ENCODE data around the gene LRP1. TPM values are rescaled to one million over a fixed set of nuclear protein-coding genes. Genes with fewer than 3 reads are reported as not detected.

Gene LRP1
- total RNA-seq, 2 donors from 2014 or later: 53.5 to 198 TPM

DNA sequence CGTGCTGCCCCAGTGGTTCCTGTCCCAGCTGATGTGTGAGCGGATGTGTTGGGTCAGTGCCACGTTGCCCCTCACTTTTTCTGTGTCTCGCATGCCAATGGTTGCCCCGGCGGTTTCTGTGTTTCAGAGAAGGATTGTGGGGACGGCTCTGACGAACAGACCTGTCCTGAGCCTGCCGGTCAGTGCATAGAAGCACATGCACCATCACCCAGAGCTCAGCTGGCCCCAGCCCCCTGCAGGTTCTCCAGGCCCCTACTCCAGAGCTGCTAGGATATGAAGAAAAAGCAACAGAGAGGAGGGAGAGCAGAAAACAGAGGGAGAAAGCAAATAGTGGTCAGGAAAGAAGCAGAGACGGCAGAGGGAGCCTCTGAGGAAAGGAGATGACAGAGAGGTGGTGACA is 39.8 kb downstream of the LRP1 start:
- intact Hi-C loops (cut with DNase I): no loop called here
- H3K9me3 ChIP-seq: no peaks in the 10 kb centered on the region
- WGBS: 85% methylated on average over 10 of the region's 10 CpGs
- H3K27me3 ChIP-seq (replicated peaks; ENCODE audit: insufficient read depth): no peaks in the 10 kb centered on the region
- TF ChIP-seq POLR2A (IDR thresholded peaks at IDR 0.05): no peak
- TF ChIP-seq POLR2AphosphoS5 (IDR thresholded peaks at IDR 0.05): no peak
- TF ChIP-seq, protein P1, sequence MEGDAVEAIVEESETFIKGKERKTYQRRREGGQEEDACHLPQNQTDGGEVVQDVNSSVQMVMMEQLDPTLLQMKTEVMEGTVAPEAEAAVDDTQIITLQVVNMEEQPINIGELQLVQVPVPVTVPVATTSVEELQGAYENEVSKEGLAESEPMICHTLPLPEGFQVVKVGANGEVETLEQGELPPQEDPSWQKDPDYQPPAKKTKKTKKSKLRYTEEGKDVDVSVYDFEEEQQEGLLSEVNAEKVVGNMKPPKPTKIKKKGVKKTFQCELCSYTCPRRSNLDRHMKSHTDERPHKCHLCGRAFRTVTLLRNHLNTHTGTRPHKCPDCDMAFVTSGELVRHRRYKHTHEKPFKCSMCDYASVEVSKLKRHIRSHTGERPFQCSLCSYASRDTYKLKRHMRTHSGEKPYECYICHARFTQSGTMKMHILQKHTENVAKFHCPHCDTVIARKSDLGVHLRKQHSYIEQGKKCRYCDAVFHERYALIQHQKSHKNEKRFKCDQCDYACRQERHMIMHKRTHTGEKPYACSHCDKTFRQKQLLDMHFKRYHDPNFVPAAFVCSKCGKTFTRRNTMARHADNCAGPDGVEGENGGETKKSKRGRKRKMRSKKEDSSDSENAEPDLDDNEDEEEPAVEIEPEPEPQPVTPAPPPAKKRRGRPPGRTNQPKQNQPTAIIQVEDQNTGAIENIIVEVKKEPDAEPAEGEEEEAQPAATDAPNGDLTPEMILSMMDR (IDR thresholded peaks at IDR 0.05): no peak
- no peak overlapping the region for H3K4me3 ChIP-seq
- H3K4me1 ChIP-seq (replicated peaks): no peaks in the 10 kb centered on the region
- no peak for DNase-seq (ENCODE audit: low spot score)
- H3K36me3 ChIP-seq: peaks cover 0 to 26% of the 10 kb centered on the region in 2 donors
- no peak overlapping the region for H3K27ac ChIP-seq

DNA sequence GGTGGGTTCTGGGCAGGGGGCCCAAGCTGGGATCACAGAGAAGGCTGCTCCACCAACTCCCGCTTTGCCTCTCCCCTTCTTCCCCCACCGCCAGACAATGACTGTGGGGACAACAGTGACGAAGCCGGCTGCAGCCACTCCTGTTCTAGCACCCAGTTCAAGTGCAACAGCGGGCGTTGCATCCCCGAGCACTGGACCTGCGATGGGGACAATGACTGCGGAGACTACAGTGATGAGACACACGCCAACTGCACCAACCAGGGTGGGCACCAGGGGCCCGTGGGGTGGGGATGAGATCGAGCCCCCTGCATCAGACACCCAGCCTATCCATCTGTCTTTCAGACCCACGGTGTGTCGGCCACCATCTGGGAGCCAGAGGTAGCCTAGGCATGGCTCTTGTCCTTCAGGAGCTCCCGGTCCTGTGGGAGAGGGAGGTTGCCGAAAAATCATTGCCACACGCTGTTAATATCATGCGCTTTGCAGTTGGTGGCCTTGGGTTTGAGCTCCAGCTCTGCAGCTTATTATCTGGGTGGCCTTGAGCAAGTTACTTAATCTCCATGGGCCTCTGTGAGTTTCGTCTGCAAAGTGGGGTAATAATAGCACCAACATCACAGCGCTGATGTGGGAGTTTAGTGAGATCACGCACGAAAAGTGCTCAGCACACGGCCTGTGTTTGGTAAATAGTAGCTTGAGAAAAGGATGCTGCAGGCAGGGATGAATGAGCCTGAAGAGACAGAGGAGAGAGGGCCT is 40.9 kb downstream of the LRP1 start:
- no peak overlapping the region for H3K4me3 ChIP-seq
- H3K9me3 ChIP-seq: no peaks in the 10 kb centered on the region
- peaks cover 0 to 26% of the 10 kb centered on the region in 2 donors for H3K36me3 ChIP-seq
- no peak for DNase-seq (ENCODE audit: low spot score)
- no peaks in the 10 kb centered on the region for H3K27me3 ChIP-seq (replicated peaks; ENCODE audit: insufficient read depth)
- TF ChIP-seq, protein P1 (IDR thresholded peaks at IDR 0.05): no peak
- H3K27ac ChIP-seq: no peak overlapping the region
- H3K4me1 ChIP-seq (replicated peaks): no peaks in the 10 kb centered on the region
- intact Hi-C loops (cut with DNase I): no loop called here
- WGBS: 87% methylated on average over 23 of the region's 23 CpGs

DNA sequence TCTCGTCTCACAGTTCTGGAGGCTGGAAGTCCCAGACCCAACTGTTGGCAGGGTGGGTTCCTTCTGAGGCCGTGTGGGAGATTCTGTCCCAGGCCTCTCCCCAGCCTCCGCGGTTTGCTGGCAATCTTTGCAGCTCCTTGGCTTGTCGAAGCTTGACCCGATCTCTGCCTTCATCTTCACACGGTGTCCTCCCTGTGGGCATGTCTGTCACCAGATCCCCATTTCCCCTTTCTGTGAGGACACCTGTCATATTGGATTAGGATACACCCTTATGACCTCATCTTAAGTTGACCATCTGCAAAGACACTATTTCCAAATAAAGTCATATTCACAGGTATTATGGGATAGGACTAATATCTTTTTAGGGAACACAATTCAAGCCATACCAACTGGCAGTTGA is 41.7 kb downstream of the LRP1 start:
- Histone ChIP-seq H3K4me1 (replicated peaks) (no peaks in the 10 kb centered on the region), H3K4me3 (no peak overlapping the region), H3K27me3 (replicated peaks; ENCODE audit: insufficient read depth) (no peaks in the 10 kb centered on the region), H3K9me3 (no peaks in the 10 kb centered on the region), H3K36me3 (peaks cover 0 to 26% of the 10 kb centered on the region in 2 donors), H3K27ac (no peak overlapping the region)
- no peak for TF ChIP-seq POLR2AphosphoS5 (IDR thresholded peaks at IDR 0.05)
- TF ChIP-seq POLR2A (IDR thresholded peaks at IDR 0.05): no peak
- TF ChIP-seq, protein P1 (IDR thresholded peaks at IDR 0.05): no peak
- intact Hi-C loops (cut with DNase I): no loop called here
- WGBS: 24% methylated on average over 7 of the region's 7 CpGs
- DNase-seq (ENCODE audit: low spot score): no peak

DNA sequence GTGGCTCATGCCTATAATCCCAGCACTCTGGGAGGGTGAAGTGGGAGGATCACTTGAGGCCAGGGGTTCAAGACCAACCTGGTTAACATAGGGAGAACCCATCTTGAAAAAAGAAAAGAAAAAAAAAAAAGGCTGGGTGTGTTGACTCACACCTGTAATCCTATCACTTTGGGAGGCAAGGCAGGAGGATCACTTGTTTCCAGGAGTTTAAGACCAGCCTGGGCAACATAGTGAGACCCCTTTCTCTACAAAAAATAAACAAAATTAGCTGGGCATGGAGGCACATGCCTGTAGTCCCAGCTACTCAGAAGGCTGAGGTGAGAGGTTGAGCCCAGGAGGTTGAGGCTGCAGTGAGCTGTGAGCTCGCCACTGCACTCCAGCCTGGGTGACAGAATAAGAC is 42.1 kb downstream of the LRP1 start:
- Histone ChIP-seq H3K27ac (no peak overlapping the region), H3K36me3 (peaks cover 0 to 26% of the 10 kb centered on the region in 2 donors), H3K27me3 (replicated peaks; ENCODE audit: insufficient read depth) (no peaks in the 10 kb centered on the region), H3K4me1 (replicated peaks) (no peaks in the 10 kb centered on the region), H3K4me3 (no peak overlapping the region), H3K9me3 (no peaks in the 10 kb centered on the region)
- no peak for DNase-seq (ENCODE audit: low spot score)
- 90% methylated on average over 1 of the region's 1 CpG for WGBS
- TF ChIP-seq POLR2AphosphoS5 (IDR thresholded peaks at IDR 0.05) (no peak), POLR2A (IDR thresholded peaks at IDR 0.05) (no peak)
- TF ChIP-seq, protein P1 (IDR thresholded peaks at IDR 0.05): no peak
- intact Hi-C loops (cut with DNase I): no loop called here

DNA sequence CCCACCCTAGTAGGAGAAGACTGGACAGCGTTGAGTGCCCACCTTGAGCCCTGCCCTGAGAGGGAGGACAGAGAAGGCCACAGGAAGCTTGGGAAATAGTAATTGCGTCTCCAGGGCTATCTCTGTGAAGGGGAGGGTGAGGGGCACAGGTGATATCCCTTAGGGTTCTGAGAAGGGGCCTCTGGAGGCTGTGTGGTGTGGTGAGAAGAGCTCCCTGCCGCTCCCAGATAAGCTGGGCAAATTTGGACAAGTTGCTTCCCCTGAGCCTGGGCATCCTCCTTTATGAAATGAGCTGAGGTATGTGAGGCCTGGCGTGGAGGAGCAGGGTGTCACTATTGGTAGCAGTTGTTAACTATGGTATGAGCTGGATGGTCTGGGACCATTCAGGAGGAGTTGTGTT is 42.6 kb downstream of the LRP1 start:
- Histone ChIP-seq H3K36me3 (peaks cover 0 to 25% of the 10 kb centered on the region in 2 donors), H3K4me3 (no peak overlapping the region), H3K27me3 (replicated peaks; ENCODE audit: insufficient read depth) (no peaks in the 10 kb centered on the region), H3K27ac (no peak overlapping the region), H3K9me3 (no peaks in the 10 kb centered on the region), H3K4me1 (replicated peaks) (peaks cover 2% of the 10 kb centered on the region)
- TF ChIP-seq POLR2AphosphoS5 (IDR thresholded peaks at IDR 0.05) (no peak), POLR2A (IDR thresholded peaks at IDR 0.05) (no peak)
- WGBS: 88% methylated on average over 4 of the region's 4 CpGs
- DNase-seq (ENCODE audit: low spot score): no peak
- intact Hi-C loops (cut with DNase I): no loop called here

Measured in prostate gland (tissue), 2 donors.